GM10248 (cell line): ENCODE results near the gene PRTFDC1.

Experiments
- CTCF ChIA-PET: fragments of 300-600 bp; sonication (Branson Sonifier 250); formaldehyde crosslinking; extraction: SDS; loops from one replicate; lab custom pipeline; 2021; ENCODE audit warnings: antibody characterized with exemption; lab: Yijun Ruan, JAX
- POLR2A ChIA-PET: fragments of 350-650 bp; sonication (Branson Sonifier 250); formaldehyde crosslinking; extraction: SDS; loops from one replicate; lab custom pipeline; 2020; ENCODE audit warnings: antibody characterized with exemption; lab: Yijun Ruan, JAX
- DNase-seq: peaks from one replicate; pipeline ENCODE4 v3.0.0; 2012; ENCODE audit errors: extremely low spot score
- CTCF ChIP-seq: IDR thresholded peaks from 2 replicates; pipeline ENCODE4 v1.5.1; 2012; ENCODE audit warnings: mild to moderate bottlenecking, low read depth; ENCODE audit errors: extremely low read depth, missing control alignments, control extremely low read depth

Gene PRTFDC1

GRCh38 chr10:24989867-24990266 is 37.5 kb upstream of the PRTFDC1 start:
- ChIA-PET CTCF (interaction anchor here (1.0 to 2.1 kb wide), 4 partner anchors 9 to 372 kb away, joined by 3 to 5 read pairs (median 4); no protein-coding TSS in a partner anchor), POLR2A (no interaction called here)
- no peak for DNase-seq
- TF ChIP-seq CTCF, result no peak

GRCh38 chr10:24988831-24989640 is 36.6 kb upstream of the PRTFDC1 start:
- ChIA-PET CTCF (interaction anchor here (1.0 to 2.1 kb wide), 2 partner anchors 8 to 15 kb away, joined by 3 to 4 read pairs; no protein-coding TSS in a partner anchor), POLR2A (no interaction called here)
- no peak for TF ChIP-seq CTCF
- DNase-seq, result no peak

- no peak for TF ChIP-seq CTCF
- DNase-seq, result no peak
- ChIA-PET CTCF (no interaction called here), POLR2A (no interaction called here)
These were observed 32.5 kb upstream of the PRTFDC1 start for GRCh38 chr10:24984906-24985305.

GRCh38 chr10:24983946-24984345 is 31.5 kb upstream of the PRTFDC1 start:
- no peak for TF ChIP-seq CTCF
- CTCF ChIA-PET, result no interaction called here
- POLR2A ChIA-PET, result no interaction called here
- no peak for DNase-seq

- TF ChIP-seq CTCF, result no peak
- CTCF ChIA-PET, result interaction anchor here (1.3 kb wide), 1 partner anchor 38 kb away, joined by 3 read pairs; no protein-coding TSS in a partner anchor
- DNase-seq, result no peak
- POLR2A ChIA-PET, result no interaction called here
These were observed 30.7 kb upstream of the PRTFDC1 start for GRCh38 chr10:24983130-24983529.

GRCh38 chr10:24982319-24983112 is 30.1 kb upstream of the PRTFDC1 start:
- TF ChIP-seq CTCF, result no peak
- ChIA-PET POLR2A (no interaction called here), CTCF (interaction anchor here (0.7 to 1.4 kb wide), 4 partner anchors 20 to 98 kb away, joined by 3 read pairs; no protein-coding TSS in a partner anchor)
- DNase-seq, result no peak
